Loucy (cell line): ENCODE results near the gene CELF5.
"Not testable (repeated sequence)": the region's sequence is repeated elsewhere in the genome, so short reads cannot be mapped to it uniquely, and the experiment has no call there.

Experiments
- EZH2phosphoT487 ChIP-seq: fragments of 200-600 bp; IDR thresholded peaks from 2 replicates; pipeline ENCODE4 v1.6.1; 2018; ENCODE audit warnings: antibody characterized with exemption, mild to moderate bottlenecking, moderate library complexity, borderline replicate concordance
- TF ChIP-seq, protein P1 (sequence below): fragments of 200-600 bp; sonication (generic); conservative IDR thresholded peaks from 2 replicates; pipeline ENCODE4 v1.5.1; 2014; ENCODE audit warnings: mild to moderate bottlenecking, antibody characterized with exemption, low read length

DNA sequence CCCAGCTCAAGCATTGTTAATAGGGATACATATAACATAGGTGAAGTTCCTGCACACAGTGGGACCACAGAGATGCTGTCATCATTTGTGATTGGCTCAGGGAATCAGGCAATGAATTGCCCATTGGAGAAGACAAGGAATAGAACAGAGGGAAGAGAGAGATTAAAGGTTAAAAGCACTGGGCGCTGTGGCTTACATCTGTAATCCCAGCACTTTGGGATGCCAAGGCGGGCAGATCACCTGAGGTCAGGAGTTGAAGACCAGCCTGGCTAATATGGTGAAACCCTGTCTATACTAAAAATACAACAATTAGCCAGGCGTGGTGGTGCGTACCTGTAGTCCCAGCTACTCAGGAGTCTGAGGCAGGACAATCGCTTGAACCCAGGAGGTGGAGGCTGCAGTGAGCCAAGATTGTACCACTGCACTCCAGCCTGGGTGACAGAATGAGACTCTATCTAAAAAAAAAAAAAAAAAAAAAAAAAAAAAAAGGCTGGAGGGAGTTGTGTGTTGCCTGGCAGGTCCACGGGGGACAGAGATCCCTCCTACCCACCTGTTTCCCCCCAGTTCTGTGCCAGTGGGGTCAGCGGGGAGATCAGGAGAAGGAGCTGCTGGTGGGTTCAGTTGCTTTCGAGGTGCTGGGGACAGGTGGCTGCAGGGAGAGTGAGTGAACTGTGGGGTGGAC, 110.4 kb downstream of the CELF5 start:
- TF ChIP-seq, protein P1, sequence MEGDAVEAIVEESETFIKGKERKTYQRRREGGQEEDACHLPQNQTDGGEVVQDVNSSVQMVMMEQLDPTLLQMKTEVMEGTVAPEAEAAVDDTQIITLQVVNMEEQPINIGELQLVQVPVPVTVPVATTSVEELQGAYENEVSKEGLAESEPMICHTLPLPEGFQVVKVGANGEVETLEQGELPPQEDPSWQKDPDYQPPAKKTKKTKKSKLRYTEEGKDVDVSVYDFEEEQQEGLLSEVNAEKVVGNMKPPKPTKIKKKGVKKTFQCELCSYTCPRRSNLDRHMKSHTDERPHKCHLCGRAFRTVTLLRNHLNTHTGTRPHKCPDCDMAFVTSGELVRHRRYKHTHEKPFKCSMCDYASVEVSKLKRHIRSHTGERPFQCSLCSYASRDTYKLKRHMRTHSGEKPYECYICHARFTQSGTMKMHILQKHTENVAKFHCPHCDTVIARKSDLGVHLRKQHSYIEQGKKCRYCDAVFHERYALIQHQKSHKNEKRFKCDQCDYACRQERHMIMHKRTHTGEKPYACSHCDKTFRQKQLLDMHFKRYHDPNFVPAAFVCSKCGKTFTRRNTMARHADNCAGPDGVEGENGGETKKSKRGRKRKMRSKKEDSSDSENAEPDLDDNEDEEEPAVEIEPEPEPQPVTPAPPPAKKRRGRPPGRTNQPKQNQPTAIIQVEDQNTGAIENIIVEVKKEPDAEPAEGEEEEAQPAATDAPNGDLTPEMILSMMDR = not testable (repeated sequence)
- TF ChIP-seq EZH2phosphoT487 = not testable (repeated sequence)
